Measurements from ENCODE around the gene TPT1. TPM values are rescaled to one million over a fixed set of nuclear protein-coding genes. Genes with fewer than 3 reads are reported as not detected.

TPT1 gene
- total and polyA plus RNA-seq, 2 of the 13 experiments (the other 11 are each of a cell fraction or from before 2014, with no cell fraction given) = 2,953 to 3,594 TPM

- POLR2A ChIA-PET = interaction anchor here (1.9 to 2.2 kb wide), 3 partner anchors 11 to 26 kb away, joined by 8 to 19 read pairs (median 11); partner anchors contain the start of gene TPT1
- TF ChIP-seq NFKB2 (CRISPR knock-in tag; IDR thresholded peaks at IDR 0.05; ENCODE audit: borderline replicate concordance) = no peak
- TF ChIP-seq MATR3 (CRISPR knock-in tag; IDR thresholded peaks at IDR 0.05) = no peak
- TF ChIP-seq TGIF2 (CRISPR knock-in tag; IDR thresholded peaks at IDR 0.05) = no peak
- 0 out of 2 replicates have a peak, but pooled peaks have one; percentile 68 for TF ChIP-seq PCBP1 (IDR thresholded peaks at IDR 0.05; ENCODE audit: borderline replicate concordance, low read depth, low read length)
- peak; percentile 72 for TF ChIP-seq HNRNPK (IDR thresholded peaks at IDR 0.05; ENCODE audit: low read depth, low read length, poor library complexity, severe bottlenecking)
- no peak for TF ChIP-seq CBX2 (IDR thresholded peaks at IDR 0.05; ENCODE audit: low read depth, low read length)
- TF ChIP-seq CBX2 (CRISPR knock-in tag; IDR thresholded peaks at IDR 0.05; ENCODE audit: low read depth) = no peak
- no peak for TF ChIP-seq SOX5 (CRISPR knock-in tag; IDR thresholded peaks at IDR 0.05; ENCODE audit: borderline replicate concordance)
- no peak for TF ChIP-seq ZNF572 (CRISPR knock-in tag; IDR thresholded peaks at IDR 0.05)
- no peak for TF ChIP-seq CTCF (CRISPR knock-in tag; IDR thresholded peaks at IDR 0.05)
- TF ChIP-seq CREM (IDR thresholded peaks at IDR 0.05) = no peak
- TF ChIP-seq CREM (CRISPR knock-in tag; IDR thresholded peaks at IDR 0.05) = no peak
- peak; percentile 46 for TF ChIP-seq PCBP2 (optimal IDR thresholded peaks at IDR 0.05; ENCODE audit: low read depth, low read length, poor library complexity, severe bottlenecking)
- TF ChIP-seq ZFP91 (CRISPR knock-in tag; IDR thresholded peaks at IDR 0.05; ENCODE audit: borderline replicate concordance) = no peak
- in situ Hi-C loops (cut with HindIII; ENCODE audit: extremely low pct_ligation_motif_present, low pct_unique_long_range_greater_than_20kb) = loop anchor here (5.0 kb wide), 1 partner anchor 268 kb away; no protein-coding TSS in a partner anchor
- BruUV-seq (replicated peaks) = no TSS peak
- no peaks in the 10 kb centered on the region for H3K9me3 ChIP-seq (ENCODE audit: low read length)
- H3K79me2 ChIP-seq (ENCODE audit: insufficient read depth, low read length) = no peaks in the 10 kb centered on the region
- intact Hi-C loops (cut with micrococcal nuclease; ENCODE audit: unreplicated experiment) = no loop called here
- no peak overlapping the region for H3K9ac ChIP-seq (ENCODE audit: insufficient read depth, low read depth, low read length)
- no peaks in the 10 kb centered on the region for H3K36me3 ChIP-seq (replicated peaks in 1 of 2; ENCODE audit: control insufficient read depth in 1 of 2, insufficient read depth in 2 of 2, low read length in 2 of 2)
- 78% methylated on average over 8 of the region's 10 CpGs for WGBS (ENCODE audit: low lambda C conversion rate)
- no peak overlapping the region for H2AFZ ChIP-seq (ENCODE audit: low read length)
- no peak overlapping the region for H3K27ac ChIP-seq (ENCODE audit: extremely low read length, insufficient read depth, low read length)
- H3K4me1 ChIP-seq (ENCODE audit: insufficient read depth, low read length) = peaks cover 42% of the 10 kb centered on the region
- FAIRE-seq = no peak
- no peaks in the 10 kb centered on the region; a peak in 1 of 5 replicates for H3K27me3 ChIP-seq (ENCODE audit: control insufficient read depth in 1 of 2, insufficient read depth in 2 of 2, low read length in 2 of 2)
- H3K4me3 ChIP-seq (replicated peaks in 1 of 3; ENCODE audit: insufficient read depth in 1 of 3, low read depth in 2 of 3, low read length in 3 of 3) = no peak overlapping the region
- H4K20me1 ChIP-seq (ENCODE audit: insufficient read depth, low read length) = no peaks in the 10 kb centered on the region
- CTCF ChIA-PET (ENCODE audit: low intra/inter-chr PET ratio, low total read pairs) = no interaction called here
- ATAC-seq = no peak
- DNase-seq (ENCODE audit: low spot score) = no peak
- no peak overlapping the region for H3K4me2 ChIP-seq (ENCODE audit: low read depth, low read length)
Observed at GRCh38 chr13:45314822-45315221, 26.2 kb downstream of the TPT1 start.

All from HepG2 (cell line).